Measurements from ENCODE around the gene CTF1.
A peak's percentile ranks its signal among the peaks of the same experiment; 100 is the strongest.

CTF1 gene

GRCh38 chr16:30912794-30913412, 16.5 kb downstream of the CTF1 start:
- DNase-seq: no peak

GRCh38 chr16:30914830-30915229, 18.4 kb downstream of the CTF1 start:
- no peak for DNase-seq

- no peak for DNase-seq
Observed at GRCh38 chr16:30918614-30919013, 22.2 kb downstream of the CTF1 start.

- no peak for DNase-seq
Observed at GRCh38 chr16:30920891-30921290, 24.5 kb downstream of the CTF1 start.

GRCh38 chr16:30921459-30921747, 25.0 kb downstream of the CTF1 start:
- DNase-seq: no peak

- DNase-seq: peak; percentile 76
Observed at GRCh38 chr16:30921748-30922419, 25.5 kb downstream of the CTF1 start.

- DNase-seq: peak; percentile 100
Observed at GRCh38 chr16:30922420-30922959, 26.1 kb downstream of the CTF1 start.

GRCh38 chr16:30922960-30923535, 26.6 kb downstream of the CTF1 start:
- peak; percentile 99 for DNase-seq

GRCh38 chr16:30923554-30924075, 27.2 kb downstream of the CTF1 start, which contains the start of gene FBXL19:
FBXL19 (plus strand) TSS chr16:30923572; CDS start chr16:30925755, 2,183 bp downstream.
- no peak for DNase-seq

GRCh38 chr16:30924076-30924912, 27.9 kb downstream of the CTF1 start:
- DNase-seq: no peak

- DNase-seq: no peak
Observed at GRCh38 chr16:30924913-30925631, 28.7 kb downstream of the CTF1 start.

GRCh38 chr16:30925632-30925987, 29.2 kb downstream of the CTF1 start:
- no peak for DNase-seq

GRCh38 chr16:30925995-30926811, 29.8 kb downstream of the CTF1 start:
- DNase-seq: no peak

GRCh38 chr16:30926937-30927788, 30.7 kb downstream of the CTF1 start:
- no peak for DNase-seq

GRCh38 chr16:30927789-30928378, 31.5 kb downstream of the CTF1 start:
- peak; percentile 96 for DNase-seq

GRCh38 chr16:30928390-30928789, 32.0 kb downstream of the CTF1 start:
- DNase-seq: no peak

- no peak for DNase-seq
Observed at GRCh38 chr16:30929167-30929566, 32.8 kb downstream of the CTF1 start.

- DNase-seq: no peak
Observed at GRCh38 chr16:30930160-30930571, 33.8 kb downstream of the CTF1 start.

- no peak for DNase-seq
Observed at GRCh38 chr16:30931068-30931650, 34.7 kb downstream of the CTF1 start.
